Right lobe of liver (tissue), 4 donors: ENCODE results near the gene COMT.

Experiments used
- POLR2A ChIP-seq: fragments of 450-650 bp; IDR thresholded peaks from one replicate; pipeline ENCODE4 v1.6.1; 2017; ENCODE audit warnings: antibody characterized with exemption, mild to moderate bottlenecking
- TF ChIP-seq, protein P1 (sequence below), 4 donors: fragments of 200-600 bp in 3 of 4; fragments of 450-650 bp in 1 of 4; IDR thresholded peaks; one replicate each; pipeline versions ENCODE4 v1.5.1 to v1.8.0; 2016 to 2022; ENCODE audit warnings: antibody characterized with exemption in 4 of 4, mild to moderate bottlenecking in 2 of 4
- donor health status: DM: no; HTN: no; CAD: no.
- donor health status: DM: no; HTN: no; CAD: no.
- donor health status: DM: no; HTN: yes; CAD: no.

DNA sequence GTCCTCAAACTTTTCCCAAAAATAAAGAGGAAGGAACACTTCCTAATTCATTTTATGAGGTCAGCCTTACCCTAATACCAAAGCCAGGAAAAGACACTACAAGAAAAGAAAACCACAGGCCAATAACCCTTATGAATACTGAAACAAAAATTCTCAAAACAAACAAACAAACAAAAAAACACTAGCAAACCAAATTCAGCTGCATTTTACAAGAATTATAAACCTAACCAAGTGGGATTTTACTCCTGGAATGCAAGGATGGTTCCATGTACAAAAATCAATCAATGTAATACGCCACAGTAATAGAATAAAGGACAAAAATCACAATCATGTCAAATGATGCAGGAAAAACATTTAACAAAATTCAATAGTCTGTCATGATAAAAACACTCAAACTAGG, 61.7 kb downstream of the COMT start:
- TF ChIP-seq, protein P1, sequence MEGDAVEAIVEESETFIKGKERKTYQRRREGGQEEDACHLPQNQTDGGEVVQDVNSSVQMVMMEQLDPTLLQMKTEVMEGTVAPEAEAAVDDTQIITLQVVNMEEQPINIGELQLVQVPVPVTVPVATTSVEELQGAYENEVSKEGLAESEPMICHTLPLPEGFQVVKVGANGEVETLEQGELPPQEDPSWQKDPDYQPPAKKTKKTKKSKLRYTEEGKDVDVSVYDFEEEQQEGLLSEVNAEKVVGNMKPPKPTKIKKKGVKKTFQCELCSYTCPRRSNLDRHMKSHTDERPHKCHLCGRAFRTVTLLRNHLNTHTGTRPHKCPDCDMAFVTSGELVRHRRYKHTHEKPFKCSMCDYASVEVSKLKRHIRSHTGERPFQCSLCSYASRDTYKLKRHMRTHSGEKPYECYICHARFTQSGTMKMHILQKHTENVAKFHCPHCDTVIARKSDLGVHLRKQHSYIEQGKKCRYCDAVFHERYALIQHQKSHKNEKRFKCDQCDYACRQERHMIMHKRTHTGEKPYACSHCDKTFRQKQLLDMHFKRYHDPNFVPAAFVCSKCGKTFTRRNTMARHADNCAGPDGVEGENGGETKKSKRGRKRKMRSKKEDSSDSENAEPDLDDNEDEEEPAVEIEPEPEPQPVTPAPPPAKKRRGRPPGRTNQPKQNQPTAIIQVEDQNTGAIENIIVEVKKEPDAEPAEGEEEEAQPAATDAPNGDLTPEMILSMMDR (IDR thresholded peaks at IDR 0.05) = no peak
- no peak for TF ChIP-seq POLR2A
